Fibroblast of the aortic adventitia (primary cell): Measurements from ENCODE around the gene TMOD2. TPM values are rescaled to one million over a fixed set of nuclear protein-coding genes. Genes with fewer than 3 reads are reported as not detected.
A peak's percentile ranks its signal among the peaks of the same experiment; 100 is the strongest.

Experiments used
- DNase-seq: peaks from one replicate; pipeline ENCODE4 v3.0.0-alpha.2; 2010; ENCODE audit warnings: low read depth
- H3K4me3 ChIP-seq: 2 replicates; pipeline ENCODE4 v1.5.1; 2011; ENCODE audit warnings: low read depth, mild to moderate bottlenecking, control low read depth, low read length, moderate library complexity
- CTCF ChIP-seq: IDR thresholded peaks from 2 replicates; pipeline ENCODE4 v1.5.1; 2011; ENCODE audit warnings: mild to moderate bottlenecking, low read length, control low read depth, inconsistent platforms; ENCODE audit not compliant: insufficient read depth
- total RNA-seq: library from RNA; depleted of rRNA; stranded (reverse); fragments of >200 nt; gene quantifications from 2 replicates; pipeline ENCODE4 v1.2.3, GENCODE V29; 2012; ENCODE audit warnings: low replicate concordance

Gene TMOD2
- total RNA-seq, 1 donor: 11.2 TPM

- TF ChIP-seq CTCF: no peak
- DNase-seq: no peak
- H3K4me3 ChIP-seq: no peak overlapping the region
These were observed 27.2 kb upstream of the TMOD2 start for GRCh38 chr15:51724199-51724598.

GRCh38 chr15:51724673-51725072 is 26.7 kb upstream of the TMOD2 start:
- TF ChIP-seq CTCF: no peak
- no peak overlapping the region for H3K4me3 ChIP-seq
- no peak for DNase-seq

- no peak for TF ChIP-seq CTCF
- no peak overlapping the region for H3K4me3 ChIP-seq
- peak; percentile 83 for DNase-seq
These were observed 24.9 kb upstream of the TMOD2 start for GRCh38 chr15:51726302-51727073.

- peak; percentile 36 for TF ChIP-seq CTCF
- peak; percentile 33 for DNase-seq
- H3K4me3 ChIP-seq: no peak overlapping the region
These were observed 24.1 kb upstream of the TMOD2 start for GRCh38 chr15:51727141-51727897.

- H3K4me3 ChIP-seq: peak overlapping the region; percentile 35
- DNase-seq: peak; percentile 72
- TF ChIP-seq CTCF: no peak
These were observed 19.7 kb upstream of the TMOD2 start for GRCh38 chr15:51731549-51732267.

- H3K4me3 ChIP-seq: no peak overlapping the region
- TF ChIP-seq CTCF: no peak
- no peak for DNase-seq
These were observed 18.8 kb upstream of the TMOD2 start for GRCh38 chr15:51732646-51733045.
